Camera-type eye (tissue), 1 donor: ENCODE measurements around the gene CETN1. TPM values are rescaled to one million over a fixed set of nuclear protein-coding genes. Genes with fewer than 3 reads are reported as not detected.

Experiments
- total RNA-seq: library from RNA; depleted of rRNA; stranded (reverse); fragments of >200 nt; gene quantifications from one replicate; pipeline ENCODE4 v1.2.3, GENCODE V29; 2014

Gene CETN1
- total RNA-seq, result not detected

GRCh38 chr18:580154-580553, at the start of gene CETN1:
Gene CETN1, plus strand, starts transcription at chr18:580380. Its CDS starts 29 bp downstream, at chr18:580409.

Other genes starting within 250 kb of the CETN1 start
- 67.2 TPM for gene COLEC12, start 79.7 kb upstream of the CETN1 start, total RNA-seq
- gene CLUL1, start 16.6 kb downstream of the CETN1 start, total RNA-seq, result 15.9 TPM
- 36.3 TPM for gene TYMS, start 77.3 kb downstream of the CETN1 start, total RNA-seq
- 95.6 TPM for gene ENOSF1, start 132.2 kb downstream of the CETN1 start, total RNA-seq
- 118 TPM for gene YES1, start 231.9 kb downstream of the CETN1 start, total RNA-seq